Stimulated activated CD4-positive, alpha-beta T cell treated with anti-CD3 and anti-CD28 coated beads, Interleukin-2, amount 100 ng/mL, for 4 hours (primary cell): ENCODE measurements around the gene DCTN5.

Source experiments
- DNase-seq: peaks from one replicate; pipeline ENCODE4 v3.0.0-alpha.2; 2020; ENCODE audit warnings: low read depth

DCTN5 gene

DNA sequence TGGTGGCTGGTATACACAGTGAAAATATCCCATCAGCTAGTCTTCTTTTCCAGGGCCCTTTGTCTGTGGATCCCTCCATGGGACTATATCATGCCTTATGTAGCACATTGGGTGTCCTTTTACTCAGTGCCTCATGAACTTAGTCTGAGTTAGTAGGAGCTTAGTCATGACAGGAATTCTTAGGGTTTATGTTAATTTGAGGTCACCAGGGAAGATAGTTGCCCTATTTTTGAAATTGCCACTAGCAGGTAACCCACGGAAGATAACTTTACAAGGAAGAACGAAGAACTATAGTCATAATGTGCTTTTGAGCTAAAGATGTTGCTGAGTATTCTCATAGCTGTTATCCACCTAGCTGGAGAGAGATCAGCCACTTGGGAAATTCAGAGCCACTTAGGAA lies 22.7 kb downstream of the DCTN5 start:
- DNase-seq: no peak

DNA sequence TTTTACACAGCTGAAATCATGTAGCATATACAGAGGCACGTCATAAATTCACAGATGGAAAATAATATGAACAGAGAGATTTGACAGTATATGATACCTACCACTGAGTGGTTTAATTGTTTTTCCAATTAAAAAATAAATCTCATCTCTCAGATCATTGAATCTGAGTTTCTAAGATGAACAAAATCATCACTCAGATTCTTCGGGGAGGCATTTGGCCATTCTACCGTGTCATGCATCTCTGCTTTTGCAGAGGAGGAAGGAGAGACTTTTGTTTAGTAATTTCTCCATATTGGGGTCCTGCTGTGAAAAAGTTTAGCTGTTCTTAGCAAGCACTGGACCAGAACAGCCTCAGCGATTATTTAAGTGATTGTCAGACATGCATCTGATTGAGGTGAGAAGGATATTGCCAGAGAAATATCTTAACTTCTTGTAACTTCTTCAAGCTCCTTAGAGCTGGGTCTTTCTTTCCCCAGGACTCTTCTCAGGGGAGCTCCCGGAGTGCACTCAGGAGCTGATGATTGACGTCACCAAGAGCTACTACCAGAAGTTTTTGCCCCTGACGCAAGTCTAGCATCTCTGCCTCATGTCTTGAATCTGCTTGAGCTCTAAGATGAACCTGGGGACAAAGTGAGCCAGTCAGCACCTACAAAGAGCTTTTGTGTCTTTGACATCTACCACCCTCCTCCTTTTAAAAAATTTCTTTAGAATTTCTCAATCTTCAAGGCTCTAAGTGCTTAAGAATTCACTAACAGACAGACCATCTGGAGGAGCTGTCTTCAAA lies 25.5 kb downstream of the DCTN5 start:
- no peak for DNase-seq

DNA sequence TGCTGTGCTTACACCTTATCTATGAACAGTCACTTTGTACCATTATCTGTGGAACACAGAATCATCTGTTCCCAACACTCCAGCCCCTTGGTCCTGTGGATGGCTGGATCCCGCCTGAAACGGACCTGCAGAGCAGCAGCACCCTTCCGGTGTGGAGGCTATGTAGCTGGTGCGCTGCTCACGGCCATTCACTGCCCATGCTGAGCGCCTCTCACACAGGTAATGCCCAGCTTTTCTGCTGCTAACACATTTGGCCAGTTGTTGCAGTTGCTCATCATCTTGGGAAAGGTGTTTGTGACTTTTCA lies 26.0 kb downstream of the DCTN5 start:
- DNase-seq: no peak

DNA sequence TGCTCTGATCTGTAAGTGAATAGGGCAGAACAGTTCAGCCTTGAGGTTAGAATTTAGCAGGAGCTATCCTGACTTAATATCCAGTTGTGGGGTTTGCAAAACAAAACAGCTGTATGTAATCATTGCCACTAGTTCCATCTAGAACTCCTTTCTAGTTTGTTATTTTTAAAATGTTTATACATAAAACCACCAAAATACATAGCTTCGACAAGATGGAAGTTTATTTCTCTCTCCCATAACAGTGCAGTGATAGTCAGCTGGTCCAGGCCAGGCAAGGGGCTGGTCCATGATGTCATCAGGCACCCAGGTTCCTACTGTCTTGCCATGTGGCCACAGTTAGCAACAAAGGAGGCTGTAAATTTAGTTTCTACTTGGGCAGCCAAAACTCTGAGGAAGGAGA lies 27.0 kb downstream of the DCTN5 start:
- no peak for DNase-seq

DNA sequence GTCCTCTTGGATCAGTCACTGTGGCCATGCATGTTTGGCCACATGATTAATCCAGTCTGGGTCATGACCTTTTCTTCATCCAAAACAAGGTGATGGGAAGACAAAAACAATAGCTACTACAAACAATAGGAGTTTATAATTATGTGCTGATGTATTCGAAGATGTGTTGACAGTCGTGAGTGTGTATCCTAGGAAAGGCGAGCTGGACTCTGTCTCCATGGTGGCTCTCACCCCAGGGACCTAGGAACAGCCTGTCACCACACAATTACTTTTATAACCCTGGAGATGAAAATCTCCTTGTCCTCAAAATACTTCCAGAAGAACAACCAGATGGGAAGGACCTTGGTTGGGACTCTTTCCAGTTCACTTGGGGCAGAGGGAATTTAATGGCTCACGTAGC lies 27.6 kb downstream of the DCTN5 start:
- no peak for DNase-seq

DNA sequence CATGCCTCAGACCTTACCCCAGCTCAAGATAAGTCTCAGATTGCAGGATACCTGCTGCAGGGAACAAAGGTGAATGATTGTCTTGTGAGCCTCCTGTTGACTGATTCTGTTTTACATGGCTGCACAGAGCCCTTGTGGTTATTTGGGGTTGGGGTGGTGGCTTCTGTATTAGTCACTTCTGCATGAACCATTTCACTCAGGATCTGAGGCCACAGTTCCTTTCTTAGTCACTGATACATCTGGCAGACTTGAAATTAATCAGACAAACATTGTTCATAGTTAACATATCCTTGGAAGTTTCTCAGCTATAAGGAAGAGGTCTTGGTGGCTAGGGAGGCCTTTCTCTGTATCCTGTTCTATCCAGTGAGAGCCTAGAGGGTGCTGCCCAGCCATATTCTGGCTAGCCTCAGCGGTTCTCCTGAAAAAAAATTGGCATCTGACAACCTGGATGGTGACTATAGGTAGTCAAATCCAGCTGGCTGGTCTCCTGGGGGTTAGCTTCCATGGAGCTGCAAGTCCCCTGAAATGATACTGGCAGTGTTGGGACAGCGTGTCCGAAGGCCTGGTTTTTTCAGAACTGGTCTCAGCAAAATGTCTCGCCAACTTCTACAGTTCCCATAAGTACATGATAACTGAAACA lies 29.0 kb downstream of the DCTN5 start:
- DNase-seq: no peak

DNA sequence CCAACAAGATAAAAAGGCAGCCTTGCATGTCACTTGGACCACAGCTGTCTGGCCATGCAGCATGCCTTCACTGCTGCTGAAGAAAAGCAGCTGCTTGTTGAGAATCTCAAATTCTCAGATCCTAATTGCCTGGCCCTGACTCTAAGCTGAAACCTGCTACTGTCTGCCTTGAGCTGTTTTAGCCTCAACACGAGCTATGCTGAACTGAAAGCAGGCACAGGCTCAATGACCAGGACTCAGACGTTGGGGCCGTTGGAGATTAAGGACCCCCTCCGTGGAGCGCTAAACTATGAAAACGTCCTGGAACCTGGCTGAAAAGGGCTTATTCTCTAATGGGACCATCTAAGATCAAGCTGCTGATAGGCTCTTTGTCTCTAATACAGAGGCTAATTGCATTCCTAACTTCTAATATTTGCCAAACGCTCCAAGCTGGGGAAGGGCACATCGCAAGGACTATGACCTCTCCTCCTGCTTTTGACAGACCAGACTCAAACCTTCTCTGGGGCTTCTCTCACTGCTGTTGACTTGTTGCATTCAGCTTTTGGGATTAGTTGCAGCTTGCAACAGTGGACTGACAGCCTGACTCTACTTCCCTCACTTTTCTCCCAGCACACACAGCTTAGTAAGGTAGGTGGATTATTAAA lies 32.8 kb downstream of the DCTN5 start:
- DNase-seq: no peak

DNA sequence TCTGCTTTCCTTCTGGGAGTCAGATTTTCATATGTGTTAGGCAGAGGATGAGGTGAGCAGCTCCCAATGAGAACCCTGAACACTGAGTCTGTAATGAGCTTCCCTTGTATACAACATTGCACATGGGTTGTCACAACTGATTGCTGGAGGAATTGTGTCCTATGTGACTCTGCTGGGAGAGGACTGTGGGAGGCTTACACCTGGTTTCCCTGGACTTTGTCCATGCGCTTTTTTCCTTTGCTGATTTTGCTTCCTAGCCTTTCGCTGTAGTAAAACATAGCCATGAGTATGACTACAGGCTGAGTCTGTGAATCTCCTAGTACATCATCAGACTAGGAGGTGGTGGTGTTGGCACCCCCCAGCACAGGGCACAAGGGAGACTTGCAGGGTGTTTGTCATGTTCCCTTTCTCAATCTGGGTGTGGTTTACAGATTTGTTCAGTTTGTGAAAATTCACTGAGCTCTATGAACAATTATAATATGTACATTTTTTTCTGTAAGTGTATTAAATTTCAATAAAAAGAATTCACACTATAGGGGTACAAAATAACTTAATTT lies 35.7 kb downstream of the DCTN5 start:
- no peak for DNase-seq

DNA sequence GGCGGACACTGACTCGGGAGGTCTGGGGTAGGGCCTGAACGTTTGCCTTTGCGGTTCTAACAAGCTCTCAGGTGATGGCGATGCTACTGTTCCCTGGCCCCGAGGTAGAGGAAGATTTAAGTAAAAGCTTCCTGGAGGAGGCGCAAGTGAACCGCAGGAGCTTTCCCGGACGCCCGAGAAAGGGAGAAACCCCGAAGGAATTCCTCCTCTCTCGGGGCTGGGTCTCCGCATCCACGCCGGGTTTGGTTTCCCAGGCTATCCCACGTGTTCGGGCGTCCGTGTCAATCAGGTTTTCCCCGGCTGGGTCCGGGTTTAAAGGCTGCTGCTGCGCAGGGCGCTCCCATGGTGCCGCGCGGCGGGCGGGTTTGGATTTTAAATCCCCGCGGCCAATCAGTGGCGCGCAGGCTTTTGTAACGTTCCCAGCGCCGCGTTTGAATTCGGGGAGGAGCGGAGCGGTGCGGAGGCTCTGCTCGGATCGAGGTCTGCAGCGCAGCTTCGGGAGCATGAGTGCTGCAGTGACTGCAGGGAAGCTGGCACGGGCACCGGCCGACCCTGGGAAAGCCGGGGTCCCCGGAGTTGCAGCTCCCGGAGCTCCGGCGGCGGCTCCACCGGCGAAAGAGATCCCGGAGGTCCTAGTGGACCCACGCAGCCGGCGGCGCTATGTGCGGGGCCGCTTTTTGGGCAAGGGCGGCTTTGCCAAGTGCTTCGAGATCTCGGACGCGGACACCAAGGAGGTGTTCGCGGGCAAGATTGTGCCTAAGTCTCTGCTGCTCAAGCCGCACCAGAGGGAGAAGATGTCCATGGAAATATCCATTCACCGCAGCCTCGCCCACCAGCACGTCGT lies 37.4 kb downstream of the DCTN5 start, which contains the start of gene PLK1:
TSS of gene PLK1 (plus strand) at position 460 of the 844 bp plus-strand sequence. CDS start at position 504, 44 bp downstream.
- peak; percentile 41 for DNase-seq

DNA sequence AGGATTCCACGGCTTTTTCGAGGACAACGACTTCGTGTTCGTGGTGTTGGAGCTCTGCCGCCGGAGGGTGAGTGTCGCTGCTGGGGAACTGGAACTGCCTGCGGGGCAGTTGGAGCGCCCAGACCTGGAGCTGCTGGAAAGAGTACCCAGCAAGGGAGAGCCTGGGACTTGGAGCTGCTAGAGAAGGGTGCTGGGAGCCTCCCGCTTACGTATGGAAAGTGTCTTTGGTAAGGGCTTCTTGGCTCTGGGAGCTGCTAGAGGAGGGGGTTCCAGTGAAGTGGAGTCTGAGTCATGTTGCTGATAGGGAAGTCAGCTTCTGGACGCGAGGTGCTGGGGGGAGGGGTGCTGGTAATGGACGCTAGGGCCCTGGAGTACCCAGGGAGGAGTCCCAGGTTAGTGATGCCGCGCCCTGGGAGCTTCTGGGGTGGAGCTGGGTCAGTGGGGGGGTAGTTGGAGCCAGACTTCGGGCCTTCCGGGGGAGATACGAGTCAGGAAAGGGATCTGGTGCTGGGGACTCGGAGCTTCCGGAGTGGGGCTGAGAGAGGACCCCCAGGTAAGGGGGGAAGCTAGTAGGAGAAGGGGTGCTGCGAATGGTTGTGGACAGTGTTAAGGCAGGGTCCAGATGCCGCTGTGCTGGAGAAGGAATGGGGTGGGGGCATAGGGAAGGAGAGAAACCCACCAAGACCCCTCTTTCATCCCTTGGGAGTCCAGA lies 38.2 kb downstream of the DCTN5 start:
- DNase-seq: no peak

DNA sequence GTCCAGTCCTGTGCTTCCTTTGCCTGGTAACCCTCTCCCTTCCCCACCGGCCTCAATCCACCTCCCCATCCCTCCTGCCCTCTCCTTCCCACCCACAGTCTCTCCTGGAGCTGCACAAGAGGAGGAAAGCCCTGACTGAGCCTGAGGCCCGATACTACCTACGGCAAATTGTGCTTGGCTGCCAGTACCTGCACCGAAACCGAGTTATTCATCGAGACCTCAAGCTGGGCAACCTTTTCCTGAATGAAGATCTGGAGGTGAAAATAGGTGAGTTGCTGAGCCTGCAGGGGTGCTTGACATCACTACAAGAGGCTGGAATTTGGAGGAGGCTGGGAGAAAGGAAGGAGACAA lies 38.7 kb downstream of the DCTN5 start:
- no peak for DNase-seq

DNA sequence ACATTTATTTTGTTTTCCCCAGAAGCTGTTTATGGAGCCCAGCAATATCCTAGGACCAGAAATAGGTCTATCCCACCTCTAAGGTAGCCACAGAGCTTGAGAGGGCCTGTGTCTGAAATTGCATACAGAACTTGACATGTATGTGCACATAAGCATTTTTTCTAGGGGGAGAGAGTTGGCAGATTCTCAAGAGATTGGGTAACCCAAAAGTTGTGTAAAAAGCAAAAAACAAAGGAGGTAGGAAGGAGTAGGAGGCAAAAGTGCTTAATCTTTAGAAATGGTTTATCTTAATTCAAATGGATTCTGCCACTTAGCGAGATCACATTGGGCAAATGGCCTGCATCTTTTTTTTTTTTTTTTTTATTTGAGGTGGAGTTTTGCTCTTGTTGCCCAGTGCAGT lies 40.9 kb downstream of the DCTN5 start:
- DNase-seq: no peak

DNA sequence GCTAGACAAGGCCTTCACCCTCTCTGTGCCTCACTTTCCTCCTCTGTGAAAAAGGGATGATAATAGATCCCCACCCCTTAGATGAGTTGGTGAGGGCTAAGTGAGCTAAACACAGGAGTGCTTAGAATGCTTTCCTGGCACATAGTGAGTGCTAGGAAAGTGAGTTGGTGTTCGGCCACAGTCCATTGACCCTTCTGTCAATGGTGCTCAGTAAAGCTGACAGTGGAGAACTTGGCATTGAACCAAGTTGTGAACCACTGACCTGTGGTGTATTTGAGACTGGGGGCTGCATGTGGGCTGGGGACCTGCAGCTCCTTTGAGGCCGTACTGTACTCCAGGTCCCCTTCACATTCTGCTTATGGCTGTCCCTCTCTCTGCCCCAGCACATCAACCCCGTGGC lies 42.2 kb downstream of the DCTN5 start:
- DNase-seq: no peak

DNA sequence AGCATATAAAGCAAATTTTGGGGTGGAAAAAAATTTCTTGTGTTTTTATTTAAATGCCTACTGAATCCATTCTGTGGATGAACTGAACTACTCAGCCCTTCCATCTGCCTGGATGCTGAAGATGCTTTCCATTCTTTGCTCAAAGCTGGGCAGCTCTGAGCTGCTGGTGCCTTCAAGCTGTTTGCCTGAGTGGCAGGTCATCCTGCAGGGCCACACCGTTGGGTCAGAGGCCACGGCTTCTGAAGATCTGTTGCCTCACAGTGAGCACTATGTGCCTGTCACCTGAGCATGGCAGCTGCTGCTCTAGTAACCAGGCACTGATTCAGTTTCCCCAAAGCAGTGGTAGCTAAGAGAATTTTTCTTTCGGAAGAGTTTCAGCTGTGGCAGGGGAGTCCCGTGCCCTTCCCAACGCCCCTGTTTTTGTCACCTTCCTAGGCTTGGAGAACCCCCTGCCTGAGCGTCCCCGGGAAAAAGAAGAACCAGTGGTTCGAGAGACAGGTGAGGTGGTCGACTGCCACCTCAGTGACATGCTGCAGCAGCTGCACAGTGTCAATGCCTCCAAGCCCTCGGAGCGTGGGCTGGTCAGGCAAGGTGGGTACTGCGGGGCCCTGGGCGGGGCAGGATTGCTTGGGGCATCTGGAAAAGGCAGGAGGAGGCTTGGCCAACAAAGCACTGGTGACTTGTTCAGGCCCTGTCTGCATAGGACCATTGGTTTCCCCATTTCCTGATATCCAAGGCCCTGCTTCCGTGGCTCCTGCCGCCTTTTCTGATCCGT lies 46.0 kb downstream of the DCTN5 start:
- no peak for DNase-seq

DNA sequence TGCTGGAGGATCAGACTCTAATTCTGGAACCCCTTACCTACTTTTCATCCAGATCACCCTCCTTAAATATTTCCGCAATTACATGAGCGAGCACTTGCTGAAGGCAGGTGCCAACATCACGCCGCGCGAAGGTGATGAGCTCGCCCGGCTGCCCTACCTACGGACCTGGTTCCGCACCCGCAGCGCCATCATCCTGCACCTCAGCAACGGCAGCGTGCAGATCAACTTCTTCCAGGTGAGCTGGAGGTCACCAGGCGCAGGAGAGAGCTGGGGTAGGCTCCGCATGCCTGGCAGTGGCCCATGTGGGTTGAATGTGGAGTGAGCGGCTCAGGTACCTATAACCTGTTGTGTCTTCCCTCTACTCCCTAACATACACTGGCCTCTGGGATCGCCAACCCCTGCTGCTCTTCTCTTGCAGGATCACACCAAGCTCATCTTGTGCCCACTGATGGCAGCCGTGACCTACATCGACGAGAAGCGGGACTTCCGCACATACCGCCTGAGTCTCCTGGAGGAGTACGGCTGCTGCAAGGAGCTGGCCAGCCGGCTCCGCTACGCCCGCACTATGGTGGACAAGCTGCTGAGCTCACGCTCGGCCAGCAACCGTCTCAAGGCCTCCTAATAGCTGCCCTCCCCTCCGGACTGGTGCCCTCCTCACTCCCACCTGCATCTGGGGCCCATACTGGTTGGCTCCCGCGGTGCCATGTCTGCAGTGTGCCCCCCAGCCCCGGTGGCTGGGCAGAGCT lies 48.3 kb downstream of the DCTN5 start:
- DNase-seq: no peak

DNA sequence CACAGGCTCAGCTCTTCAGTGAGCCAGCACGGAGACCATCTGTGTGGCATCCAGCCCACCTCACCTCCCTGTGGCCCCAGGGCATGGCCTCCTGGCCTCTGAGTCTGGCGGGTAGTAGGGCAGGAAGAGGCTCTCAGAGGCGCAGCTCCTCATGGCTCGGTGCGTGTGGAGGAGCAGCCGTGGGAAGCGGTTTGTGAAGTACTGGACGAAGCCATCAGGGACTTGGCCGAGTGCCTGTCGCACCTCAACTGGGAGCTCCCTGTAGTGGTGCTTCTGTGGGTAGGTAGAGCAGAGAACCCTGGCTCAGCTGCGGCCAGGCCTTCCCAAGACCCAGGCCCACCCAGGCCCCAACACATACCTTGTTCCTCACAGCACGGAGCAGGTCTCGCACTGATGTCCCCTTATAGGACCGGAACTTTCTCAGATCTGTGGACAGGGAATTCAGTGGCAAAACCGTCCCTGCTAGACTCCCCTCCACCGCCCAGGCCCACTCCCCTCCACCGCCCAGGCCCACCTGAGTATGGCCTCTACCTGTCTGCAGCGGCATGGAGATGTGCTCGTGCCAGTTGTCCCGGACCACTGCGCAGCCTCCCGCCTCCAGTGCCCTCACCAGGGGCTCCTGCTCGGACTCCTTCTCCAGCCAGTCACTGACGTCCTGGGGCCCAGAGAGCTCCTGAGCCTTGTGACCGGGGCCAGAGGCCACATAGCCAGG lies 49.7 kb downstream of the DCTN5 start:
- no peak for DNase-seq

DNA sequence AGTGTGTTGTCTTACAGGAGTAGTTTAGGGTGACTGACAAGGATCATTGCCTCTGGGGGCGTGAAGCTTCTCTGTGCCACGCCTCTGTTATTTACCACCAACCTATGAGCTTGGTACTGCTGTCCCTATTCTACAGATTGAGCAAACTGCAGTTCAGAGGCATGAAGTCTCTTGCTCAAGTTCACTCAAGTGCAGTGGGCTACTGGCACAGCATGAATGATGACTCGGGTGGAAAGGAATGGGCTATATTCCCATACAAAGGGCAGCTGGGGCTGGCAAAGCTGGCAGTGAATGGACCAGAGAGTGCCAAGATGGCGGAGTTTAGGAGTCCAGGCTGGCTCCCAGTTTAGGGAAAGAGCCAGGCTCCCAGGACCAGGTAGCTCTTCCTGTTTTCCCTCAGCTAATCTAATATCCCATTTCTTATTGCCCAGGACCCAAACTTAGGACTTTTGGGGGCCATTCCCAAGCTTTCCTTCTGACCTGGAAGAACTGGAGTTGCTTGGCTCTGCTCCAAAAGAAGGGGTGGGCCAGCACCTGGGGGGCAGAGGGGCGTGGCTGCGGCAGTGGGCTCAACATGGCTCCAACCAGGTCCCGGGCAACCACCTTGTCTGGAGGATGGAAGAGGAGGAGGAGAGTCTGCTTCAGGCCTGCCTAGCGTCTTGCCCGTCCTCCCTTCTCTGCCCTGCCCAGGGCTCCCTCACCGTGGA lies 50.4 kb downstream of the DCTN5 start:
- no peak for DNase-seq

DNA sequence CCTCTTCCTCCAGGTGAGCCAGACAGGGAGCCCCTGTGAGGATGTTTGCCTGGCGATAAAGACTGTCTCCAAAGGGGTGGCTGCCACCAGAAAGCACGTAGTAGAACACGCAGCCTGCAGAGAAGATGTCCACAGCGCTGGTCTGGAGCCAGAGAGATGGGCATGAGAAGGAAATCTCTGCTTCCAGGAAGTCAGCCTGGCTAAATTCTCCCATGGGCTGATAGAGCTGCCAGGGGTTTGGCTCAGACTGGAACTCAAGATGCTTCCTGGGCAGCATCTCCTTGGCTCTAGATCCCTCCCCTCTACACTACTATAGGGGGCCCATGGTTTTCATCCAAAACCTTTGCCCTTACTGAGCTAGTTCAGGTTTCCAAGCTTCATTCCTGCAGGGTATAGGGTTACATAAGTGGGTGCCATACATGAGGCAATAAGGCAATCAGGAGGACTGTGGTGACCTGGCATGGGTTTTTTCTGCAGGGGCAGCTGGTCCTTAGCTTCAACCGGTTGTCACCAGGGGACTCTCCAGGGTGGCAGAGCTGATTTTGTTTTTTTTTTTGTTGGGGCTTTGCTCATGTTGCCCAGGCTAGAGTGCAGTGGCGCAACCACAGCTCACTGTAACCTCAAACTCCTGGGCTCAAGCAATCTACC lies 51.0 kb downstream of the DCTN5 start:
- no peak for DNase-seq
